ENCODE results near the gene FBXL13. TPM values are rescaled to one million over a fixed set of nuclear protein-coding genes. Genes with fewer than 3 reads are reported as not detected.
"Not testable (repeated sequence)": the region's sequence is repeated elsewhere in the genome, so short reads cannot be mapped to it uniquely, and the experiment has no call there.

The FBXL13 gene
- total and polyA plus RNA-seq, 8 donors, result 2.2 to 5.7 (median 4.7) TPM

- TF ChIP-seq CTCF (IDR thresholded peaks at IDR 0.05), result no peak
- Histone ChIP-seq H3K4me3 (no peak overlapping the region), H3K9me3 (peaks cover 0 to 5% of the 10 kb centered on the region in 2 donors), H3K4me1 (peaks cover 10 to 15% of the 10 kb centered on the region in 2 donors), H3K27me3 (no peaks in the 10 kb centered on the region), H3K36me3 (no peaks in the 10 kb centered on the region), H3K27ac (no peak overlapping the region)
- ATAC-seq, result no peak
- no peak for DNase-seq
- intact Hi-C loops (cut with DNase I), result no loop called here
These were observed 77.6 kb downstream of the FBXL13 start for GRCh38 chr7:102996957-102997356.

- H3K27me3 ChIP-seq; DNase-seq; ATAC-seq; H3K27ac ChIP-seq; H3K4me3 ChIP-seq; intact Hi-C loops (cut with DNase I); H3K36me3 ChIP-seq; H3K9me3 ChIP-seq: not testable (repeated sequence)
- peaks cover 13 to 28% of the 10 kb centered on the region in 2 donors for H3K4me1 ChIP-seq
These were observed 79.0 kb downstream of the FBXL13 start for GRCh38 chr7:102995609-102996008.

- intact Hi-C loops (cut with DNase I), result no loop called here
- no peak for TF ChIP-seq CTCF (IDR thresholded peaks at IDR 0.05)
- ATAC-seq, result no peak
These were observed 80.0 kb downstream of the FBXL13 start for GRCh38 chr7:102994567-102994966.

GRCh38 chr7:102993718-102994029 is 80.9 kb downstream of the FBXL13 start:
- Histone ChIP-seq H3K27me3 (no peaks in the 10 kb centered on the region), H3K27ac (peak overlapping the region in 1 of 2 donors; percentile 31), H3K36me3 (no peaks in the 10 kb centered on the region), H3K4me1 (peaks cover 13 to 37% of the 10 kb centered on the region in 2 donors), H3K9me3 (no peaks in the 10 kb centered on the region), H3K4me3 (no peak overlapping the region)
- DNase-seq (no peak), ATAC-seq (no peak)
- intact Hi-C loops (cut with DNase I), result no loop called here
- TF ChIP-seq CTCF (IDR thresholded peaks at IDR 0.05), result no peak

More at GRCh38 chr7:102994567-102994966, 80.0 kb downstream of the FBXL13 start:
- no peaks in the 10 kb centered on the region for H3K36me3 ChIP-seq
- no peak for DNase-seq
- no peaks in the 10 kb centered on the region for H3K27me3 ChIP-seq
- no peak overlapping the region for H3K4me3 ChIP-seq
- H3K27ac ChIP-seq, result no peak overlapping the region
- peaks cover 13 to 31% of the 10 kb centered on the region in 2 donors for H3K4me1 ChIP-seq
- no peaks in the 10 kb centered on the region for H3K9me3 ChIP-seq

- no peak for TF ChIP-seq CTCF (IDR thresholded peaks at IDR 0.05)
- H3K27me3 ChIP-seq, result no peaks in the 10 kb centered on the region
- intact Hi-C loops (cut with DNase I), result no loop called here
- no peaks in the 10 kb centered on the region for H3K9me3 ChIP-seq
- peak overlapping the region; percentile 31 to 41 for H3K27ac ChIP-seq
- ATAC-seq (peak; percentile 56), DNase-seq (peak in 2 of 4 donors; percentile 76 to 89)
- H3K36me3 ChIP-seq, result no peaks in the 10 kb centered on the region
- H3K4me1 ChIP-seq, result peaks cover 13 to 37% of the 10 kb centered on the region in 2 donors
- no peak overlapping the region for H3K4me3 ChIP-seq
These were observed 81.5 kb downstream of the FBXL13 start for GRCh38 chr7:102992938-102993717.
